ENCODE measurements around the gene AVP. TPM values are rescaled to one million over a fixed set of nuclear protein-coding genes. Genes with fewer than 3 reads are reported as not detected.

The AVP gene
- total and polyA plus RNA-seq, 2 of the 13 experiments (the other 11 are each of a cell fraction or from before 2014, with no cell fraction given), result 0.12 TPM; not detected in 1

DNA sequence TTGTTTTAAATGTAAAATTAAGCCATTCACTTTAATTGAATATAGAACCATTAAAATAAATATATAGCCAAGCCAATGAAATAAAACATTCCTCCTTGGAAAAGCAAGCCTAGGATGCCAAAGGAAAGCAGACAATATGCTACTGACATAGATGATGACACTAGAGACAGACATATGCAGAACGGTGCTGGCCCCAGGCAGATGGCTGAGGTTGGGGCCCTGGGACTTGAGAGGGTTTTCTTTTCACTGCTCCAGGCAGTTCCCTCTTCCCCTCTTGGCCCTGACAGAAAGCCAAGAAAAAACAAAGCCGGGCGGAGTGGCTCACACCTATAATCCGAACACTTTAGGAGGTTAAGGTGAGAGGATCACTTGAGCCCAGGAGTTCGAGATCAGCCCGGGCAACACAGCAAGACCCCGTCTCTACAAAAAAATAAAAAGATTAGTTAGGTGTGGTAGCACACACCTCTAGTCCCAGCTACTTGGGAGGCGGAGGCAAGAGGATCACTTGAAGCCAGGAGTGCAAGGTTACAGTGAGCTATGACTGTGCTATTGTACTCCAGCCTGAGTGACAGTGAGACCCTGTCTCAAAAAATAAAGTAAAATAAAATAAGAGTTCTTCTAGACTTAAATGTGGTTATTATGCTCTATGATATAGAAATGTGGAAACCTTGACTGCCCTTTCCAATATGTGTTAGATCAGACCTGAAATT, 43.9 kb upstream of the AVP start:
- TF ChIP-seq PRMT3 (CRISPR knock-in tag; IDR thresholded peaks at IDR 0.05; ENCODE audit: borderline replicate concordance, low read depth), result no peak
- no peak for TF ChIP-seq ZNF609 (CRISPR knock-in tag; IDR thresholded peaks at IDR 0.05; ENCODE audit: borderline replicate concordance)
- no peak for TF ChIP-seq SRSF4 (IDR thresholded peaks at IDR 0.05; ENCODE audit: low read depth, low read length, poor library complexity, severe bottlenecking)
- TF ChIP-seq HOMEZ (CRISPR knock-in tag; IDR thresholded peaks at IDR 0.05; ENCODE audit: low read depth), result no peak
- TF ChIP-seq HDAC6 (IDR thresholded peaks at IDR 0.05; ENCODE audit: low read depth, low read length), result no peak
- TF ChIP-seq TOPORS (CRISPR knock-in tag; IDR thresholded peaks at IDR 0.05), result no peak
- no peak for TF ChIP-seq ZNF709 (CRISPR knock-in tag; IDR thresholded peaks at IDR 0.05)
- TF ChIP-seq KMT2A (CRISPR knock-in tag; IDR thresholded peaks at IDR 0.05), result no peak
- no peak for TF ChIP-seq ZBTB20 (CRISPR knock-in tag; IDR thresholded peaks at IDR 0.05; ENCODE audit: borderline replicate concordance, low read depth)
- no peak for TF ChIP-seq LCORL (IDR thresholded peaks at IDR 0.05)
- TF ChIP-seq LCORL (CRISPR knock-in tag; IDR thresholded peaks at IDR 0.05), result no peak
- TF ChIP-seq TFDP2 (CRISPR knock-in tag; IDR thresholded peaks at IDR 0.05), result no peak
- no peak for TF ChIP-seq ZNF75D (CRISPR knock-in tag; IDR thresholded peaks at IDR 0.05; ENCODE audit: borderline replicate concordance)
- TF ChIP-seq ZFP37 (CRISPR knock-in tag; IDR thresholded peaks at IDR 0.05; ENCODE audit: borderline replicate concordance), result no peak
- ATAC-seq, result no peak
- intact Hi-C loops (cut with micrococcal nuclease; ENCODE audit: unreplicated experiment) (no loop called here), in situ Hi-C loops (cut with HindIII; ENCODE audit: extremely low pct_ligation_motif_present, low pct_unique_long_range_greater_than_20kb) (no loop called here)
- no peaks in the 10 kb centered on the region for H4K20me1 ChIP-seq (ENCODE audit: insufficient read depth, low read length)
- no peaks in the 10 kb centered on the region; a peak in 2 of 5 replicates for H3K36me3 ChIP-seq (replicated peaks in 1 of 2; ENCODE audit: control insufficient read depth in 1 of 2, insufficient read depth in 2 of 2, low read length in 2 of 2)
- H2AFZ ChIP-seq (ENCODE audit: low read length), result no peak overlapping the region
- BruUV-seq (replicated peaks), result no TSS peak
- ChIA-PET CTCF (ENCODE audit: low intra/inter-chr PET ratio, low total read pairs) (no interaction called here), POLR2A (interaction anchor here (1.3 to 1.4 kb wide), 3 partner anchors 16 to 34 kb away, joined by 3 to 4 read pairs (median 4); partner anchors contain the start of genes FASTKD5 and UBOX5)
- no peaks in the 10 kb centered on the region for H3K9me3 ChIP-seq (ENCODE audit: low read length)
- H3K9ac ChIP-seq (ENCODE audit: insufficient read depth, low read depth, low read length), result no peak overlapping the region
- H3K4me3 ChIP-seq (replicated peaks in 1 of 3; ENCODE audit: insufficient read depth in 1 of 3, low read depth in 2 of 3, low read length in 3 of 3), result no peak overlapping the region
- WGBS (ENCODE audit: low lambda C conversion rate), result 90% methylated on average over 8 of the region's 8 CpGs
- no peaks in the 10 kb centered on the region for H3K79me2 ChIP-seq (ENCODE audit: insufficient read depth, low read length)
- no peak overlapping the region for H3K4me2 ChIP-seq (ENCODE audit: low read depth, low read length)
- no peak overlapping the region for H3K27ac ChIP-seq (ENCODE audit: extremely low read length, insufficient read depth, low read length)
- FAIRE-seq, result no peak
- no peak for DNase-seq (ENCODE audit: low spot score)
- peaks cover 47% of the 10 kb centered on the region for H3K4me1 ChIP-seq (ENCODE audit: insufficient read depth, low read length)
- no peaks in the 10 kb centered on the region for H3K27me3 ChIP-seq (ENCODE audit: control insufficient read depth in 1 of 2, insufficient read depth in 2 of 2, low read length in 2 of 2)

All from HepG2 (cell line).